Liver (tissue), 9 donors: ENCODE data around the gene UFD1. TPM values are rescaled to one million over a fixed set of nuclear protein-coding genes. Genes with fewer than 3 reads are reported as not detected.

ENCODE experiments used
- DNase-seq: peaks from one replicate; pipeline ENCODE4 v3.0.0-alpha.2; 2017; ENCODE audit warnings: low spot score
- H3K27ac ChIP-seq, 2 donors: one replicate each; pipeline ENCODE4 v1.7.0; 2013; ENCODE audit warnings: inconsistent platforms in 2 of 2, low read length in 2 of 2, control low read depth in 1 of 2, low read depth in 1 of 2, mild to moderate bottlenecking in 1 of 2
- H3K27me3 ChIP-seq, 4 donors: one replicate each; pipeline versions ENCODE4 v1.6.1 to v1.7.0; 2013; ENCODE audit warnings: low read length in 3 of 4, inconsistent platforms in 1 of 4, mild to moderate bottlenecking in 1 of 4, moderate library complexity in 1 of 4; ENCODE audit not compliant: control insufficient read depth in 4 of 4, insufficient read depth in 4 of 4
- H3K36me3 ChIP-seq, 4 donors: one replicate each; pipeline versions ENCODE4 v1.6.1 to v1.7.0; 2013; ENCODE audit warnings: low read length in 3 of 4, mild to moderate bottlenecking in 3 of 4, low read depth in 1 of 4, moderate library complexity in 1 of 4; ENCODE audit not compliant: control insufficient read depth in 4 of 4, insufficient read depth in 3 of 4
- H3K4me1 ChIP-seq, 4 donors: one replicate each; pipeline versions ENCODE4 v1.6.1 to v1.7.0; 2013; ENCODE audit warnings: low read length in 3 of 4, mild to moderate bottlenecking in 3 of 4, moderate library complexity in 1 of 4; ENCODE audit not compliant: control insufficient read depth in 4 of 4, insufficient read depth in 4 of 4
- H3K4me3 ChIP-seq, 3 donors: one replicate each; pipeline versions ENCODE4 v1.6.1 to v1.7.0; 2013; ENCODE audit warnings: low read length in 3 of 3, control low read depth in 1 of 3, low read depth in 1 of 3, mild to moderate bottlenecking in 1 of 3
- H3K9ac ChIP-seq, 2 donors: one replicate each; pipeline ENCODE4 v1.7.0; 2013; ENCODE audit warnings: low read length in 2 of 2, mild to moderate bottlenecking in 2 of 2, moderate library complexity in 2 of 2, control low read depth in 1 of 2, low read depth in 1 of 2
- H3K9me3 ChIP-seq, 4 donors: one replicate each; pipeline versions ENCODE4 v1.6.1 to v1.7.0; 2013; ENCODE audit warnings: low read length in 3 of 4; ENCODE audit not compliant: control insufficient read depth in 4 of 4
- ATF3 ChIP-seq: IDR thresholded peaks from 2 replicates; pipeline ENCODE4 v1.6.1; 2016; ENCODE audit warnings: antibody characterized with exemption
- EGR1 ChIP-seq, 2 donors: IDR thresholded peaks; 2 replicates each; pipeline ENCODE4 v1.6.1; 2016 to 2018; ENCODE audit warnings: antibody characterized with exemption in 2 of 2, low read depth in 2 of 2
- FOXA1 ChIP-seq: IDR thresholded peaks from 2 replicates; pipeline ENCODE4 v1.6.1; 2016; ENCODE audit warnings: antibody characterized with exemption
- FOXA2 ChIP-seq: IDR thresholded peaks from 2 replicates; pipeline ENCODE4 v1.6.1; 2016; ENCODE audit warnings: antibody characterized with exemption
- GABPA ChIP-seq, 2 donors: IDR thresholded peaks in 1 of 2; conservative IDR thresholded peaks in 1 of 2; 2 replicates each; pipeline ENCODE4 v1.6.1; 2016; ENCODE audit warnings: antibody characterized with exemption in 2 of 2, mild to moderate bottlenecking in 1 of 2, moderate library complexity in 1 of 2
- HNF4A ChIP-seq, 2 donors: conservative IDR thresholded peaks; 2 replicates each; pipeline ENCODE4 v1.6.1; 2016; ENCODE audit warnings: antibody characterized with exemption in 2 of 2, mild to moderate bottlenecking in 2 of 2
- JUND ChIP-seq, 2 donors: IDR thresholded peaks; 2 replicates each; pipeline ENCODE4 v1.6.1; 2016; ENCODE audit warnings: antibody characterized with exemption in 2 of 2
- NR2F2 ChIP-seq: IDR thresholded peaks from 2 replicates; pipeline ENCODE4 v1.6.1; 2016; ENCODE audit warnings: antibody characterized with exemption
- RAD21 ChIP-seq, 2 donors: IDR thresholded peaks; 2 replicates each; pipeline ENCODE4 v1.6.1; 2016; ENCODE audit warnings: antibody characterized with exemption in 2 of 2, mild to moderate bottlenecking in 2 of 2
- RXRA ChIP-seq, 2 donors: IDR thresholded peaks; 2 replicates each; pipeline ENCODE4 v1.6.1; 2017 to 2018; ENCODE audit warnings: antibody characterized with exemption in 2 of 2, mild to moderate bottlenecking in 1 of 2
- SP1 ChIP-seq: IDR thresholded peaks from 2 replicates; pipeline ENCODE4 v1.6.1; 2018; ENCODE audit warnings: antibody characterized with exemption, mild to moderate bottlenecking
- TAF1 ChIP-seq: conservative IDR thresholded peaks from 2 replicates; pipeline ENCODE4 v1.6.1; 2016; ENCODE audit warnings: antibody characterized with exemption, mild to moderate bottlenecking
- YY1 ChIP-seq: IDR thresholded peaks from 2 replicates; pipeline ENCODE4 v1.6.1; 2016; ENCODE audit warnings: antibody characterized with exemption, mild to moderate bottlenecking
- WGBS: extraction: QIAGEN DNeasy Blood & Tissue Kit; methylation state at CpG from one replicate; pipeline ENCODE4 v1.1.7; 2013; 5-methylcytosine and 5-hydroxymethylcytosine counted together
- polyA plus RNA-seq, 2 donors: library from polyadenylated mRNA; stranded (reverse) in 1 of 2; unstranded in 1 of 2; fragments of 200-250 nt in 1 of 2; fragments of >200 nt in 1 of 2; fragmentation: Nextera tagmentation in 1 of 2; extraction: Ambion mirVana in 1 of 2; gene quantifications; one replicate each; pipeline versions ENCODE4 v1.2.1 to v1.2.3, GENCODE V29; 2013 to 2015
- total RNA-seq, 2 donors: library from RNA; depleted of rRNA; stranded (reverse); fragments of >200 nt; gene quantifications; one replicate each; pipeline ENCODE4 v1.2.3, GENCODE V29; 2014
- TF ChIP-seq, protein P1 (sequence below): fragments of 150-350 bp; IDR thresholded peaks from 2 replicates; pipeline ENCODE4 v1.5.1; 2017; ENCODE audit warnings: improper control_type of control experiment, low read depth, low read length; ENCODE audit not compliant: missing input control
- TF ChIP-seq, protein P2 (sequence below): IDR thresholded peaks from 2 replicates; pipeline ENCODE4 v1.6.1; 2016; ENCODE audit warnings: antibody characterized with exemption, mild to moderate bottlenecking
- TF ChIP-seq, protein P3 (sequence below): IDR thresholded peaks from 2 replicates; pipeline ENCODE4 v1.6.1; 2016; ENCODE audit warnings: antibody characterized with exemption
- donor health status: healthy.
- donor health status: healthy.
- donor health status: healthy.
- donor health status: healthy.
- donor health status: healthy.

Gene UFD1
- total and polyA plus RNA-seq, 4 donors: 28.2 to 64.2 (median 54.6) TPM

DNA sequence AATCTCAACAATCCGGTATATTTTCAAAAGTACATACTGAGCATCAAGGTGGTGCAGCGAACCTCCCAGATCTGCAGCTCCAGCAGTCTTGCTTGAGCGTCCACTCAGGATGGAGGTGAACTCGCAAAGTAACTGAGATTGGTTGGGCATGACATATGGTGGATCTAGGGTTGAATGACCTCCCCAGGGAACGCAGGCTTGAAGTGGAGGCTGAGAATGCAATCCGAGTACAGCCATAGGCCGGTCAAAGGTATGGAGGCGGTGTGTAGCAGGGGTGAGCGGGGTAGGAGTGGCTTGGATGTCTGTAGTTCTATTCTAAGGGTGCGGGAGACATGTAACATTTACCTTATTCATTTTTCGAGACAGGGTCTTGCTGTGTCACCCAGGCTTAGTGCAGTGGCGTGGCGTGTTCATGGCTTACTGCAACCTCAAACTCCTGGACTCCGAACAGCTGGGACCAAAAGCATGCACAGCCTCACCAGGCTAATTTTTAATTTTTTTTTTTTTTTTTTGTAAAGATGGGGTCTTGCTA, 30.9 kb downstream of the UFD1 start:
- peak; percentile 43 for DNase-seq
- peak overlapping the region; percentile 68 to 91 (median 89) for H3K4me3 ChIP-seq
- no peak for TF ChIP-seq EGR1 (IDR thresholded peaks at IDR 0.05; ENCODE audit: low read depth in 2 of 2)
- TF ChIP-seq ATF3: no peak
- TF ChIP-seq RXRA (IDR thresholded peaks at IDR 0.05): peak; percentile 73 to 88
- TF ChIP-seq YY1: no peak
- TF ChIP-seq, protein P1, sequence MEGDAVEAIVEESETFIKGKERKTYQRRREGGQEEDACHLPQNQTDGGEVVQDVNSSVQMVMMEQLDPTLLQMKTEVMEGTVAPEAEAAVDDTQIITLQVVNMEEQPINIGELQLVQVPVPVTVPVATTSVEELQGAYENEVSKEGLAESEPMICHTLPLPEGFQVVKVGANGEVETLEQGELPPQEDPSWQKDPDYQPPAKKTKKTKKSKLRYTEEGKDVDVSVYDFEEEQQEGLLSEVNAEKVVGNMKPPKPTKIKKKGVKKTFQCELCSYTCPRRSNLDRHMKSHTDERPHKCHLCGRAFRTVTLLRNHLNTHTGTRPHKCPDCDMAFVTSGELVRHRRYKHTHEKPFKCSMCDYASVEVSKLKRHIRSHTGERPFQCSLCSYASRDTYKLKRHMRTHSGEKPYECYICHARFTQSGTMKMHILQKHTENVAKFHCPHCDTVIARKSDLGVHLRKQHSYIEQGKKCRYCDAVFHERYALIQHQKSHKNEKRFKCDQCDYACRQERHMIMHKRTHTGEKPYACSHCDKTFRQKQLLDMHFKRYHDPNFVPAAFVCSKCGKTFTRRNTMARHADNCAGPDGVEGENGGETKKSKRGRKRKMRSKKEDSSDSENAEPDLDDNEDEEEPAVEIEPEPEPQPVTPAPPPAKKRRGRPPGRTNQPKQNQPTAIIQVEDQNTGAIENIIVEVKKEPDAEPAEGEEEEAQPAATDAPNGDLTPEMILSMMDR: no peak
- no peak for TF ChIP-seq TAF1
- peak; percentile 4 for TF ChIP-seq SP1
- TF ChIP-seq HNF4A (conservative IDR thresholded peaks at IDR 0.05): peak in 1 of 2 donors; percentile 46
- H3K9ac ChIP-seq: peak overlapping the region in 1 of 2 donors; percentile 36
- no peaks in the 10 kb centered on the region for H3K27me3 ChIP-seq
- no peaks in the 10 kb centered on the region for H3K9me3 ChIP-seq
- peaks cover 0 to 33% (median 20%) of the 10 kb centered on the region in 4 donors for H3K36me3 ChIP-seq
- 23% methylated on average over 14 of the region's 14 CpGs for WGBS
- H3K4me1 ChIP-seq: peaks cover 4 to 19% (median 12%) of the 10 kb centered on the region in 4 donors
- H3K27ac ChIP-seq: peak overlapping the region; percentile 93 to 97

DNA sequence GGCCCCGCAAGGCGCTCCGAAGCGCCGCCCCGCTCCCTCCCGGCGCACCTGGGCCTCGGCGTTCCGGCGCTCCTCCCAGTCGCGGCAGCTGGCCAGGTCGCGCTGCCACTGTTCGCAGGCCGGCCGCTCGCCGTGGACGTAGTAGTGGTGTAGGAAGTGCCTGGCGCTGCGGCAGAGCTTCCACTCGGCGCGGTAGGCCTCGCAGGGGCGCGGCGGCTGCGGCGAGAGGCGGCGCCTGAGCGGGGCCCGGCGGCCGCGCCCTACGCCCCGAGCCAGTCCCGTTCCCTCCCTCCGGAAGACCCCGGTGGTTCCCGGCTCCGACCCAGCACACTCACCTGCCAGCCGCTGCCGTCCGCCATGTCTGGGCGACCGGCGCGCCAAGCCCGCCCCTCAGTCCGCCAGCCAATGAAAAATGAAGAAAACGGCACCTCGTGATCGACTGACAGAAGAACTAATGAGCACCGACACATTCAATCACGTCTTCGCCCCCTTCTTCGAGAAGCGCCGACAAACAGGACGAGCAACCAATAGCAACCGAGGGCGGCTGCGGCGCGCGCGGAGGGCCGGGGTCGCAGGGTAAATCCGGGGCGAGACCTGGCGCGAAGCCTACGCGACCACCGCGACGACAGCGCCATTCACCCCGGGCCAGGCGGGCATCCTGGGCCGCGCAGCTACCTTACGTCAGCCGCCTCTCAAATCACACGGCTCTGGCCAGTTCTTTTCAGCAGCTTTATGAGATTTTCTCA, 31.5 kb downstream of the UFD1 start, which contains the start of gene C22orf39:
C22orf39 (minus strand) TSS at position 382 of the 746 bp plus-strand sequence; CDS start at position 359, 23 bp downstream.
- H3K27me3 ChIP-seq: no peaks in the 10 kb centered on the region
- H3K4me1 ChIP-seq: peaks cover 4 to 19% (median 12%) of the 10 kb centered on the region in 4 donors
- peak within 1 kb of the TSS; percentile 82 to 91 (median 89) for H3K4me3 ChIP-seq
- peak within 1 kb of the TSS; percentile 83 to 89 for H3K9ac ChIP-seq
- peaks cover 0 to 27% (median 15%) of the 10 kb centered on the region in 4 donors for H3K36me3 ChIP-seq
- under 1% methylated on average over 92 of the region's 92 CpGs for WGBS
- peak within 1 kb of the TSS; percentile 93 to 97 for H3K27ac ChIP-seq
- peak; percentile 86 for DNase-seq
- TF ChIP-seq YY1: peak; percentile 96
- peak in 1 of 2 donors; percentile 2 for TF ChIP-seq RAD21 (IDR thresholded peaks at IDR 0.05)
- peak; percentile 52 for TF ChIP-seq SP1
- TF ChIP-seq TAF1: no peak
- no peaks in the 10 kb centered on the region for H3K9me3 ChIP-seq

GRCh38 chr22:19446603-19447329, 32.2 kb downstream of the UFD1 start:
- DNase-seq: peak; percentile 49
- Histone ChIP-seq H3K27ac (peak overlapping the region; percentile 93 to 97), H3K9ac (peak overlapping the region; percentile 73 to 89), H3K9me3 (no peaks in the 10 kb centered on the region), H3K4me1 (peaks cover 4 to 19% (median 12%) of the 10 kb centered on the region in 4 donors), H3K4me3 (peak overlapping the region; percentile 82 to 91 (median 89)), H3K36me3 (peaks cover 0 to 19% (median 12%) of the 10 kb centered on the region in 4 donors), H3K27me3 (no peaks in the 10 kb centered on the region)
- WGBS: 23% methylated on average over 22 of the region's 22 CpGs
- TF ChIP-seq YY1: no peak
- TF ChIP-seq ATF3: no peak
- no peak for TF ChIP-seq FOXA2
- TF ChIP-seq TAF1: no peak
- no peak for TF ChIP-seq FOXA1
- no peak for TF ChIP-seq GABPA (IDR thresholded peaks at IDR 0.05 in 1 of 2, conservative IDR thresholded peaks at IDR 0.05 in 1 of 2)
- TF ChIP-seq, protein P2, sequence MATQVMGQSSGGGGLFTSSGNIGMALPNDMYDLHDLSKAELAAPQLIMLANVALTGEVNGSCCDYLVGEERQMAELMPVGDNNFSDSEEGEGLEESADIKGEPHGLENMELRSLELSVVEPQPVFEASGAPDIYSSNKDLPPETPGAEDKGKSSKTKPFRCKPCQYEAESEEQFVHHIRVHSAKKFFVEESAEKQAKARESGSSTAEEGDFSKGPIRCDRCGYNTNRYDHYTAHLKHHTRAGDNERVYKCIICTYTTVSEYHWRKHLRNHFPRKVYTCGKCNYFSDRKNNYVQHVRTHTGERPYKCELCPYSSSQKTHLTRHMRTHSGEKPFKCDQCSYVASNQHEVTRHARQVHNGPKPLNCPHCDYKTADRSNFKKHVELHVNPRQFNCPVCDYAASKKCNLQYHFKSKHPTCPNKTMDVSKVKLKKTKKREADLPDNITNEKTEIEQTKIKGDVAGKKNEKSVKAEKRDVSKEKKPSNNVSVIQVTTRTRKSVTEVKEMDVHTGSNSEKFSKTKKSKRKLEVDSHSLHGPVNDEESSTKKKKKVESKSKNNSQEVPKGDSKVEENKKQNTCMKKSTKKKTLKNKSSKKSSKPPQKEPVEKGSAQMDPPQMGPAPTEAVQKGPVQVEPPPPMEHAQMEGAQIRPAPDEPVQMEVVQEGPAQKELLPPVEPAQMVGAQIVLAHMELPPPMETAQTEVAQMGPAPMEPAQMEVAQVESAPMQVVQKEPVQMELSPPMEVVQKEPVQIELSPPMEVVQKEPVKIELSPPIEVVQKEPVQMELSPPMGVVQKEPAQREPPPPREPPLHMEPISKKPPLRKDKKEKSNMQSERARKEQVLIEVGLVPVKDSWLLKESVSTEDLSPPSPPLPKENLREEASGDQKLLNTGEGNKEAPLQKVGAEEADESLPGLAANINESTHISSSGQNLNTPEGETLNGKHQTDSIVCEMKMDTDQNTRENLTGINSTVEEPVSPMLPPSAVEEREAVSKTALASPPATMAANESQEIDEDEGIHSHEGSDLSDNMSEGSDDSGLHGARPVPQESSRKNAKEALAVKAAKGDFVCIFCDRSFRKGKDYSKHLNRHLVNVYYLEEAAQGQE: no peak
- no peak for TF ChIP-seq JUND (IDR thresholded peaks at IDR 0.05)
- TF ChIP-seq, protein P3, sequence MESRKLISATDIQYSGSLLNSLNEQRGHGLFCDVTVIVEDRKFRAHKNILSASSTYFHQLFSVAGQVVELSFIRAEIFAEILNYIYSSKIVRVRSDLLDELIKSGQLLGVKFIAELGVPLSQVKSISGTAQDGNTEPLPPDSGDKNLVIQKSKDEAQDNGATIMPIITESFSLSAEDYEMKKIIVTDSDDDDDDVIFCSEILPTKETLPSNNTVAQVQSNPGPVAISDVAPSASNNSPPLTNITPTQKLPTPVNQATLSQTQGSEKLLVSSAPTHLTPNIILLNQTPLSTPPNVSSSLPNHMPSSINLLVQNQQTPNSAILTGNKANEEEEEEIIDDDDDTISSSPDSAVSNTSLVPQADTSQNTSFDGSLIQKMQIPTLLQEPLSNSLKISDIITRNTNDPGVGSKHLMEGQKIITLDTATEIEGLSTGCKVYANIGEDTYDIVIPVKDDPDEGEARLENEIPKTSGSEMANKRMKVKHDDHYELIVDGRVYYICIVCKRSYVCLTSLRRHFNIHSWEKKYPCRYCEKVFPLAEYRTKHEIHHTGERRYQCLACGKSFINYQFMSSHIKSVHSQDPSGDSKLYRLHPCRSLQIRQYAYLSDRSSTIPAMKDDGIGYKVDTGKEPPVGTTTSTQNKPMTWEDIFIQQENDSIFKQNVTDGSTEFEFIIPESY: no peak
- TF ChIP-seq HNF4A (conservative IDR thresholded peaks at IDR 0.05): no peak
- no peak for TF ChIP-seq RXRA (IDR thresholded peaks at IDR 0.05)
- no peak for TF ChIP-seq NR2F2
- TF ChIP-seq RAD21 (IDR thresholded peaks at IDR 0.05): no peak
